Measurements from ENCODE around the gene MMP15.

MMP15 gene

DNA sequence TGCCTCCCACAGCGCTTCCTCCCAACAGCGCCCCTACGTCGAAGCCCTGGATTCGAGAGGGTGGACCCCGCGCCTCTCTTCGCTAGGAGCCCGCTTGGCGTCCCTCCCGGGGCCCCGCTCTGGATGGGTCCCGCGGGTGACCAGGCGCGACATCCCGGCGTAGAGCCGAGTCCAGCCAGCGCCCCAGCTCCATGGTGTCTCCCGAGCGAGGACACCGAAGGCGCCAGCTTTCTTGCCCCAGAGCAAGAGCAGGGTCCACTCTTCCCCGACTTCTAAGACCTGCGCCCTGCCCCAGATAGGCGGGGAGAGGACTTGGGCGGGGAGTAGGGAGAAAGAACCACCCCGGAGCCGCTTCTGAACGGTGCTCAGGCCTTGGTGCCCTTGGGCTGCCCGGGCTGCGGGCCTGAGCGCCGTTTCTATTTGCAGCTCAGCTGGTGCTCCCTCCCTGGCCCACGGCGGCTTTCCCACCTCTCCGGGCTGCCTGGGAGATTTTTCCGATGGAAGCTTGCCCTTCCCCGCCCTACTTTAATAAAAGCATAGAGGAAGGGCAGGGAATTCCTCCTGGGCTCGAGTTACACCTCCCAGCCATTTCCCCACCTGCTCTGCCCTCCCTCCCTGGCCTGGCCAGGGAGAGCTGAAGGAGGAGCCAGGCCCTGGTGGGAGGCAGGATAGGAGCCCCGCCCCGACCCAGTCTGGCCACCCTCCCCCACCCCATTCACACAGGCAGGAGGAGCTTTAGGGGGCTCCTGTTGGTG, 1.8 kb downstream of the MMP15 start:
- in situ Hi-C loops (cut with HindIII; ENCODE audit: low pct_unique_long_range_greater_than_20kb, low sequenced_read_pairs): no loop called here
- peak; percentile 59 to 66 for DNase-seq (ENCODE audit: low read depth in 1 of 2, low spot score in 1 of 2)
- no peak for TF ChIP-seq JUND (IDR thresholded peaks at IDR 0.05; ENCODE audit: low read depth)

DNA sequence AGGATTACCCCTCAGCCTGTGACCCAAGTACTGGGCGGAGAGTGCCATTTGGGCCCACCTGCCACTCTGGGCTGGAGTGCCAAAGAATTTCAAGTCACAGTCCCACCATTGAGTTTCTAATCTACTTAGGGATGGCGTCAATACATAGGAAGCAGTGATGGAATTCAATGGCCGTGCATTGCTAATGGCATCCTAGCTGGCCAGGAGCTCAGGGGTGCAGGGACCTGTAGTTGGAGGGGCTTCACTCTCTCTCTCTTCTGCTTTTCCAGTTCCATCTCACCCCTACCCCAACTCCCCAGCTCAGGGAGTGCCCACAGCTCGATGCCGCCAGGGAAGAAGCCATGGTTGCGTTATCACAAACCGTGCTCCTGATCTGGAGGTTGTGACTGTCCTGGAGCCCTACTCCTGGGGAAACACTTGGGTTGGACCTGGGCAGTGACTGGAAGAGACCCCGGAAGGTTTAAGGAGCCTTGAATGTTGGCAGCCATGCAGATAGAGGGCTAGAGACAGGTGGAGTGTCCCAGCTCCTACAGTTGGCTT, 2.4 kb downstream of the MMP15 start:
- no peak for TF ChIP-seq JUND (IDR thresholded peaks at IDR 0.05; ENCODE audit: low read depth)
- in situ Hi-C loops (cut with HindIII; ENCODE audit: low pct_unique_long_range_greater_than_20kb, low sequenced_read_pairs): no loop called here
- DNase-seq (ENCODE audit: low read depth in 1 of 2, low spot score in 1 of 2): no peak

DNA sequence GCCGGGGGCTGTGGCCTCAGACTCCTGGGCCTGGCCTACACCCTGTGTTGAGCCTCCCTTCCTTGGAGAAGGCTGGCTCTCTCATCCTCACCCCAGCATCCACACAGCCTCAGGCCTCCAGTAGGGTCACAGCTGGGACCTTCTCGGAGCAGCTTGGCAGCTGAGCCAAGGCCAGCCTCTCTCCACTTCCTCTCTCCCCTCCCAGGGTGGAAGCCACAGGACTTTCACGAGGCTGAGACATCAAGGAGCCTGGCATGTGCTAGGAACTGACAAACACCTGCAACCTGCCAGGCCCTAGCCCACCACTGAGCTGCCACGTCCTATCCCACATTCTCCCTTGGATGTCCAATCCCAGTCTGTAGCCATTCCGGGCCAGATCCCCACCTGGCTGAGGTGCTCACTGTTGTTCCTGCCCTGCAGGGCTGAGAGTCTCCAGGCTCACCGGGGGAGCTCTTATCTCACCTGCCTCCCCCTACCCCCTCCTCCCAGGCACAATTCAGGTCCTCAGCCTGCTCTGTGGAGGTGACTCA, 3.1 kb downstream of the MMP15 start:
- TF ChIP-seq JUND (IDR thresholded peaks at IDR 0.05; ENCODE audit: low read depth): no peak
- in situ Hi-C loops (cut with HindIII; ENCODE audit: low pct_unique_long_range_greater_than_20kb, low sequenced_read_pairs): no loop called here
- DNase-seq (ENCODE audit: low read depth in 1 of 2, low spot score in 1 of 2): no peak

DNA sequence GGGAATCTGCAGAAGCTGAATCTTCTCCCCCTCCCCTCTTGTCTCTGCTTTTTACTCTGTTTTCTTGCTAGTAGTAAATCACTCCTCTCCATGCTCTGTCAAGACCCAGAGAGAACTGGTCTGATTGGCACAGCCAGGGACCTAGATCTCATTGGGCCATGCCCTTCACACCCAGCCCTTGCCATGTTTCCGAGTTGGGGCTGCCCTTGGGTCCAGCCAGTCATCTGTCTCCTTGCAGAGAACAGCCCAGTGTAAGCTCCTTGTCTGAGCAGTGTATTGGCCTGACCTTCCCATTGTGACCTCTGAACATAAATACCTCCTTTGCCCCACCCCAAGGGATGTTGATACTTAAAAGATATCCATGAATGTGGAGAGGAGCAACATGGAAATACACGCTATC, 3.9 kb downstream of the MMP15 start:
- DNase-seq (ENCODE audit: low read depth in 1 of 2, low spot score in 1 of 2): no peak
- TF ChIP-seq JUND (IDR thresholded peaks at IDR 0.05; ENCODE audit: low read depth): no peak
- in situ Hi-C loops (cut with HindIII; ENCODE audit: low pct_unique_long_range_greater_than_20kb, low sequenced_read_pairs): no loop called here

DNA sequence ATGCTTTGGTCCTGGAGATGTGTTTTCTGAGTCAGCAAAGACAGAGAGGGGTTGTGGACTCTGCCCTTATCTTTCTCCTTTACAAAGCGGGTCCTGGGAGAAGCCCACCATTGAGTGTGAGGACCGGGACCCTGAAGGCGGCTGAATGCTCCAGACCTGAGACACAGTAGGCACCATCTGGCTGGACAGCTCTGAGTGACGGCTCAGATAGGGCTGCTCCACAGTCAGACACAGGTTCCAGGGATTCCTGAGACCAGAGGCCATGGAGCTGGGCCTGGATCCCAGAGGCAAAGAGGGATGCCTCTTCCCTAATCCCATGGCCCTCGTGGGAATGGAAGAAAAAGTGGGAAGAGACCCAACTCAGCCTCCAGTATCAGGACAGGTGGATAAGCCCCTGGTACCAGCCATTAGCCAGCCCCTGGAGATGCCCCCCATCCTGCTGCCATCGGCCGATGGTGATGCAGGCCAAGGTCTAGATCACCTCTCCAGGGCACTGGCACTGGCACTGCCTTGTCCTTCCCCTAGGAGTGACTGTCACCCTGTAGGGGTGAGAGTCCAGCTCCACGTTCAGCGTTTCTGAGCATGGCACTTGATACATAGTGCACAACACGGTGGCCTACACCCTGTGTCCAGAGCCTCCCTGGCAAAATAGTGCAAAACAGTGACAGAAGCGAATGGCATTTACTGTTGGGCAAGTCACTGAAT, 4.7 kb downstream of the MMP15 start:
- in situ Hi-C loops (cut with HindIII; ENCODE audit: low pct_unique_long_range_greater_than_20kb, low sequenced_read_pairs): no loop called here
- no peak for DNase-seq (ENCODE audit: low read depth in 1 of 2, low spot score in 1 of 2)
- TF ChIP-seq JUND (IDR thresholded peaks at IDR 0.05; ENCODE audit: low read depth): no peak

DNA sequence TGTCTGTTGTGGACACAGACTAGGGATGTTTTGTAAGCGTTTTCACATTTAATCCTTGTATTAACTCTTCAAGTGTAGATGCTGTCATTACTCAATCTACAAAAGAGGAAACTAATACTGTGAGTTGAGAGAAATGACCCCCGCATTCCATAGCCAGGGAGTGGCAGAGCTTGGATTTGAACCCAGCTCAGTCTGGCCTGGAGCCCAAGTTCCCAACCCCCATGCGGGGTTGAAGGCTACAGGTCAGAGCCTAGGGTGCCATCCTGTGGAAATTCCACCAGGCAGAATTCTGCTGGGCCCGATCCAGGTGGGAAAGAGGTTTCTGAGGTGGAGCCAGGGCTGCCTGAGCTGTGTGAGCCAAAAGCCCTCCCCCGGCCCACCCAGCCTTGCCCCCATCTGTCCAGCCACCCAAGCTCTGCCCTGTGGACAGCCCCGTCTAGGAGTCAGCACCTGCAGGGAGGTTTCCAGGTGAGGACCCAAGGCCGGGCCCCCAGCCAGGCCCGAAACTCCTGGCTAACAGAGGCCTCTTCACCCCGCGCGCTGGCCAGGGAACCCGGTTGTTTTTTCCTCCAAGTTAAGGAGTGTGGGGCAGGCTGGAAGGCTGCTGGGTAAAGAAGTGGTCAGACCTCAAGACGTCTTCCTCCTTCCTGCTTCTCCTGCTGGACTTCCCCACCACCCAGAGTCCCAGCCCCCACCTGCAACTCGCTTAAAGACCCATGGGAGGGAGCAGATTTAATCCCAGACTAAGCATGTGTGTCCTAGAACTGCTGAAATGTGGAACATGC, 5.7 kb downstream of the MMP15 start:
- in situ Hi-C loops (cut with HindIII; ENCODE audit: low pct_unique_long_range_greater_than_20kb, low sequenced_read_pairs): no loop called here
- no peak for DNase-seq (ENCODE audit: low read depth in 1 of 2, low spot score in 1 of 2)
- no peak for TF ChIP-seq JUND (IDR thresholded peaks at IDR 0.05; ENCODE audit: low read depth)

DNA sequence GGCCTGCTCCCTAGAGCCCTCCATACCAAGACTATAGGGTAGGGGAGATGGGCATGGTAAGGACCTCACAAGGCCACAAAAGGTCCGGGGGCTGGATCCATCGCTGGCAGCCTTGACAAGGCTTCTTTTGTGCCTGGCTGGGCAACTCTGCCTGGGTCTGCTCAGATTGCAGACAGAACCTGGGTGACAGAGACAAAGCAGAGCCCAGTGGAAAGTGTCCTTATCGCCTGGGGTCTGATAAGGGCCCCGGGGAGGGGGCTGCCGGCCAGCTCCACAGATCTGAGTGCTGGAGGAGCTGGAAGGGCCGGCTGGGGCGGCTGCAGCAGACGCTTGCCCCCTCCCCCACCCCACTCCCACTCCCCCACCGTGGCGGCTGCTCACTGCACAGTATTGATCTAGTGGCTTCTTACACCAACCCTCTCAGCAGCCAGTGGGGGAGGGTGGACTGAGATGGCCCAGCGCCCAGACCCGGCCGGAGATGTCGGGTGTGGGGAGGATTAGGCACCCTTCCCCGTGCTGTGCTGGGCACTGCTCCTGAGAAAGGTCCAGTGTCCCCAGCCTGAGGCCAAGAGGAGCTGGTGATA, 7.2 kb downstream of the MMP15 start:
- no peak for DNase-seq (ENCODE audit: low read depth in 1 of 2, low spot score in 1 of 2)
- in situ Hi-C loops (cut with HindIII; ENCODE audit: low pct_unique_long_range_greater_than_20kb, low sequenced_read_pairs): no loop called here
- no peak for TF ChIP-seq JUND (IDR thresholded peaks at IDR 0.05; ENCODE audit: low read depth)

DNA sequence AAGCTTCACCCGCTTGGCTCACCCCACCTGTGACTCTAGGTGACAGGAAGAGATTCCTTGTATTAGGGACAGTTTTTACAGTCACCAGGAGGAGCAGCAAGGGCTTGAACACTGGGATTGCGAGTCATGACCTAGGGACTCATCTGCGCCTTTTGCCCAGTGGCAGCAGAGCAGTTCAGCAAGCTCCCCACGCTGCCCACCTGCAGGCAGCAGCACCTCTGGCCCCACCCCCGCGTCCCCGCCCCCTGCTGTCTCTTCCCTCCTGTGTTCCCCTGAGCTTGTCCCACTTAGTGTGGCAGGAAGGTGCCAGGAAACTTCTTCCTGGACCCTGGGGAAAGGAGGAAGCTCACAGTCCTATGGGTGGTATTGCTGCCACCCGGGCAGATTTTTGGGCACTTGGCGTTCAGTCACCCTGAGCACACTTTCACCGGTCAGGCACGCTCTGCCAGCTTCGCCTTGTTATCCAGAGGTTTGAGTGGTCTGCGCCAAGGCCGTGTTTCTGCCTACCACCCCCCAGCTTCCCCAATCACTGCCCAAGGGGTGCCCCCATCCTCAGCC, 8.7 kb downstream of the MMP15 start:
- no peak for TF ChIP-seq JUND (IDR thresholded peaks at IDR 0.05; ENCODE audit: low read depth)
- in situ Hi-C loops (cut with HindIII; ENCODE audit: low pct_unique_long_range_greater_than_20kb, low sequenced_read_pairs): no loop called here
- no peak for DNase-seq (ENCODE audit: low read depth in 1 of 2, low spot score in 1 of 2)

DNA sequence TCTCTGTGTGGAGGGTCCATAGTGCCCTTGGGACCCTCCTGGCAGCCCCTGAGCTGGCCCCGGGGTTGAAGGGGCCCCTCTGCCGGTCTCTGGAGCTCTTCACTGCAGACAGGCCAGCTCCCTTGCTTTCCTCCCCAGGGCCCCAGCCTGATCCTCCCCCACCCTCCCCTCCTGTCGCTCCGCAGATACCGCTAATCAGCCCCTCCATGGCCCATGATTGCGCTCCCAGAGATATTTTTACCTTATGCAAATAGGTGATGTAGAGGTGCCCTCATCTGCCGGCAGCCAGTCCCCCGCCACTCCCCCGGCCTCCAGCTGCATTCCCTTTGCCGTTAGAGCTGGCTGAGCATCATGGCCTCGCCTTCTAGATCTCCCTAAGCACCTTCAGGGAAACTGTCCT, 9.2 kb downstream of the MMP15 start:
- TF ChIP-seq JUND (IDR thresholded peaks at IDR 0.05; ENCODE audit: low read depth): no peak
- in situ Hi-C loops (cut with HindIII; ENCODE audit: low pct_unique_long_range_greater_than_20kb, low sequenced_read_pairs): no loop called here
- no peak for DNase-seq (ENCODE audit: low read depth in 1 of 2, low spot score in 1 of 2)

DNA sequence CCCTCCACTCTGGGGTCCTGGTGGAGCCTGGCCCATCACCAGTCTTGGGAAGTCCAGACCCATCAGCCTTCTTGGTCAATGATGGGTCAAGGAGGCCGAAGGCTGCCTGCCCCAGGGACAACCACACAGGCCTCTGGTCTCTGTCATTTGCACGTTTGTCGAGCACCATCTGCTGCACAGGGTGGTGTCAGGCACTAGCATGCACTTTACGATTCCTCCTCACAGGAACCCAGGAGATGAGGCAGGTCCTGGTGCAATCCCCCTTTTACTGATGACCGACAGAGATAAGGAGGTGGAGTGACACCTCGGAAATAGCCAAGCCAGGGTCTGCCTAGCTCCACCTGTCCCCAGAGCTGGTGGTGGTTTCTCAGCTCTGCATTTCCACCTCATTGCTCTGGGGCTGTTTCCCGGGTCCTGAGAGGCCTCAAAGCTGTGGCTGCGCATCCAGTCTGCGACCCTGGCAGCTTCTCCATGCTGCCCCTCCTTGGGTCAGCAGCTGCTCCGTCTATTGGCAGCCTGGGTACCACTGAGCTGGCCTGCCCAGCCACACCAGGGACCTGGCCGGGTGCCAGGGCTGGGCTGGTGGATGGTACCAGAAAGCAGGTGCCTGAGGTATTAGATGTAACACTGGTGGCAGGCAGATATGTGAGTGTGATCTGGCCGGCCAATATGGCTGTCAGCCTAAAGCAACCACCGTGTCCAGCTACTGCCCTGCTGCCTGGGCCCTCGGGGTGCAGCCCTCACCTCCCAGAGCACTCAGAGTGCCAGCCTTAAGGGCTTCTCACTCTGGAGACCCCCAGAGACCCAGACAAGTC, 10.0 kb downstream of the MMP15 start:
- DNase-seq (ENCODE audit: low read depth in 1 of 2, low spot score in 1 of 2): no peak
- in situ Hi-C loops (cut with HindIII; ENCODE audit: low pct_unique_long_range_greater_than_20kb, low sequenced_read_pairs): no loop called here
- no peak for TF ChIP-seq JUND (IDR thresholded peaks at IDR 0.05; ENCODE audit: low read depth)

DNA sequence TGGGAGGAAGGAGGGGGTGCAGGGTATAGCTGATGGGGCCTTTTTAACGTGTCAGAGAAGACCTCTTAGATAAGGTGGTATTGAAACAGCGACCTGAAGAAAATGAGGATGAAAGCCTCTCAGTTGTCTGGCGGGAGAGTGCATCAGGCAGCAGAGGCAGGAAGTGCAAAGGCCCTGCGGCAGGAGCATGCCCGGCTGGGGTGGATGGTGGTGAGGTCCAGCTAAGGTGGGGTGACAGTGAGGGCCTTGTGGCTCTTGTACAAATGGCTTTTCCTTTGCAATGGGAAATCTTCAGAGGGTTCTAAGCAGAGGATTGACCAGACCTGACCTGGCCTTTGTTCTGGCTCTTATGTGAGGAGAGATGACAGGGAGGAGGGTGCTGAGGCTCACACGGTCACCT, 11.4 kb downstream of the MMP15 start:
- DNase-seq (ENCODE audit: low read depth in 1 of 2, low spot score in 1 of 2): no peak
- no peak for TF ChIP-seq JUND (IDR thresholded peaks at IDR 0.05; ENCODE audit: low read depth)
- in situ Hi-C loops (cut with HindIII; ENCODE audit: low pct_unique_long_range_greater_than_20kb, low sequenced_read_pairs): no loop called here

Measured in T47D (cell line).